Measurements from ENCODE around the gene MEMO1.
"Not testable (repeated sequence)": the region's sequence is repeated elsewhere in the genome, so short reads cannot be mapped to it uniquely, and the experiment has no call there.

- TF ChIP-seq CTCF (IDR thresholded peaks at IDR 0.05); SP1 (CRISPR knock-in tag; conservative IDR thresholded peaks at IDR 0.05); ZNF232 (CRISPR knock-in tag; IDR thresholded peaks at IDR 0.05); ZNF423 (CRISPR knock-in tag; IDR thresholded peaks at IDR 0.05); SMAD4 (CRISPR knock-in tag; IDR thresholded peaks at IDR 0.05); HMGXB4 (CRISPR knock-in tag; IDR thresholded peaks at IDR 0.05); ZNF317 (CRISPR knock-in tag; IDR thresholded peaks at IDR 0.05; ENCODE audit: borderline replicate concordance, low read depth); TCF7 (CRISPR knock-in tag; IDR thresholded peaks at IDR 0.05; ENCODE audit: low read depth); PRDM15 (CRISPR knock-in tag; IDR thresholded peaks at IDR 0.05); ATF3 (CRISPR knock-in tag; conservative IDR thresholded peaks at IDR 0.05); NFE2L1 (CRISPR knock-in tag; IDR thresholded peaks at IDR 0.05): not testable (repeated sequence)
Observed at GRCh38 chr2:31900156-31900555, 110.7 kb downstream of the MEMO1 start.

All from WTC11 (cell line).